GM10248 (cell line): Measurements from ENCODE around the gene SMAD7.

Experiments
- CTCF ChIA-PET: fragments of 300-600 bp; sonication (Branson Sonifier 250); formaldehyde crosslinking; extraction: SDS; loops from one replicate; lab custom pipeline; 2021; ENCODE audit warnings: antibody characterized with exemption; lab: Yijun Ruan, JAX
- POLR2A ChIA-PET: fragments of 350-650 bp; sonication (Branson Sonifier 250); formaldehyde crosslinking; extraction: SDS; loops from one replicate; lab custom pipeline; 2020; ENCODE audit warnings: antibody characterized with exemption; lab: Yijun Ruan, JAX
- DNase-seq: peaks from one replicate; pipeline ENCODE4 v3.0.0; 2012; ENCODE audit errors: extremely low spot score
- CTCF ChIP-seq: IDR thresholded peaks from 2 replicates; pipeline ENCODE4 v1.5.1; 2012; ENCODE audit warnings: mild to moderate bottlenecking, low read depth; ENCODE audit errors: extremely low read depth, missing control alignments, control extremely low read depth

The SMAD7 gene

GRCh38 chr18:48986851-48987761 is 36.3 kb upstream of the SMAD7 start:
- ChIA-PET CTCF (no interaction called here), POLR2A (no interaction called here)
- TF ChIP-seq CTCF: no peak
- DNase-seq: no peak

- no peak for DNase-seq
- CTCF ChIA-PET: interaction anchor here (1.0 to 1.7 kb wide), 2 partner anchors 8 to 13 kb away, joined by 3 to 4 read pairs; no protein-coding TSS in a partner anchor
- no peak for TF ChIP-seq CTCF
- POLR2A ChIA-PET: no interaction called here
Observed at GRCh38 chr18:48985161-48985560, 34.4 kb upstream of the SMAD7 start.

GRCh38 chr18:48983793-48984437 is 33.1 kb upstream of the SMAD7 start:
- TF ChIP-seq CTCF: no peak
- ChIA-PET CTCF (interaction anchor here (1.1 to 1.7 kb wide), 3 partner anchors 12 to 271 kb away, joined by 3 to 4 read pairs (median 3); no protein-coding TSS in a partner anchor), POLR2A (no interaction called here)
- DNase-seq: no peak

GRCh38 chr18:48982266-48982665 is 31.5 kb upstream of the SMAD7 start:
- ChIA-PET POLR2A (no interaction called here), CTCF (no interaction called here)

GRCh38 chr18:48979944-48980890 is 29.5 kb upstream of the SMAD7 start:
- ChIA-PET CTCF (no interaction called here), POLR2A (no interaction called here)
- no peak for TF ChIP-seq CTCF
- no peak for DNase-seq

More at GRCh38 chr18:48982266-48982665, 31.5 kb upstream of the SMAD7 start:
- DNase-seq: no peak
- TF ChIP-seq CTCF: no peak

GRCh38 chr18:48977914-48978313 is 27.1 kb upstream of the SMAD7 start:
- ChIA-PET POLR2A (no interaction called here), CTCF (no interaction called here)
- no peak for TF ChIP-seq CTCF
- no peak for DNase-seq
